HEK293T (cell line): Measurements from ENCODE around the gene FYB1.

Source experiments
- CTCF ChIA-PET: fragments of 350-600 bp; formaldehyde crosslinking; extraction: SDS; loops from one replicate; lab custom pipeline; 2021; ENCODE audit warnings: antibody characterized with exemption, inconsistent platforms; lab: Yijun Ruan, JAX
- POLR2A ChIA-PET: fragments of 350-600 bp; formaldehyde crosslinking; extraction: SDS; loops from one replicate; lab custom pipeline; 2020; ENCODE audit warnings: antibody characterized with exemption, inconsistent platforms; lab: Yijun Ruan, JAX
- DNase-seq: peaks from one replicate; pipeline ENCODE4 v3.0.0; 2012; ENCODE audit warnings: mixed read lengths; ENCODE audit errors: extremely low spot score
- ARNT ChIP-seq: fragments of 450-650 bp; IDR thresholded peaks from 2 replicates; pipeline ENCODE4 v1.6.1; 2017; ENCODE audit warnings: mild to moderate bottlenecking
- BHLHE40 ChIP-seq: fragments of 450-650 bp; IDR thresholded peaks from 2 replicates; pipeline ENCODE4 v1.6.1; 2016; ENCODE audit warnings: mild to moderate bottlenecking, moderate library complexity, borderline replicate concordance
- CTBP1 ChIP-seq: fragments of 450-650 bp; IDR thresholded peaks from 2 replicates; pipeline ENCODE4 v1.6.1; 2016; ENCODE audit warnings: borderline replicate concordance
- ELF4 ChIP-seq: fragments of 450-650 bp; IDR thresholded peaks from 2 replicates; pipeline ENCODE4 v1.6.1; 2017; ENCODE audit warnings: antibody characterized with exemption
- FOXA1 ChIP-seq: fragments of 450-650 bp; IDR thresholded peaks from 2 replicates; pipeline ENCODE4 v1.6.1; 2016; ENCODE audit warnings: mild to moderate bottlenecking
- FOXK2 ChIP-seq: fragments of 450-650 bp; IDR thresholded peaks from 2 replicates; pipeline ENCODE4 v1.6.1; 2016; ENCODE audit warnings: mild to moderate bottlenecking
- FOXM1 ChIP-seq: fragments of 450-650 bp; IDR thresholded peaks from 2 replicates; pipeline ENCODE4 v1.6.1; 2017; ENCODE audit warnings: mild to moderate bottlenecking, borderline replicate concordance
- HDGF ChIP-seq: fragments of 450-650 bp; IDR thresholded peaks from 2 replicates; pipeline ENCODE4 v1.6.1; 2017; ENCODE audit warnings: antibody characterized with exemption, borderline replicate concordance
- L3MBTL2 ChIP-seq: fragments of 450-650 bp; conservative IDR thresholded peaks from 2 replicates; pipeline ENCODE4 v1.6.1; 2016; ENCODE audit warnings: mild to moderate bottlenecking
- LEF1 ChIP-seq: fragments of 450-650 bp; IDR thresholded peaks from 2 replicates; pipeline ENCODE4 v1.6.1; 2017; ENCODE audit warnings: mild to moderate bottlenecking, borderline replicate concordance
- NFRKB ChIP-seq: fragments of 450-650 bp; IDR thresholded peaks from 2 replicates; pipeline ENCODE4 v1.6.1; 2016; ENCODE audit warnings: mild to moderate bottlenecking, moderate library complexity
- SP1 ChIP-seq: fragments of 450-650 bp; IDR thresholded peaks from 2 replicates; pipeline ENCODE4 v1.6.1; 2017
- SUZ12 ChIP-seq: fragments of 450-650 bp; IDR thresholded peaks from 2 replicates; pipeline ENCODE4 v1.6.1; 2016; ENCODE audit warnings: mild to moderate bottlenecking
- TARDBP ChIP-seq: fragments of 450-650 bp; IDR thresholded peaks from 2 replicates; pipeline ENCODE4 v1.6.1; 2016
- ZNF384 ChIP-seq: fragments of 450-650 bp; IDR thresholded peaks from 2 replicates; pipeline ENCODE4 v1.6.1; 2016
- TF ChIP-seq, protein P1 (sequence below): fragments of 450-650 bp; IDR thresholded peaks from 2 replicates; pipeline ENCODE4 v1.6.1; 2016

FYB1 gene

DNA sequence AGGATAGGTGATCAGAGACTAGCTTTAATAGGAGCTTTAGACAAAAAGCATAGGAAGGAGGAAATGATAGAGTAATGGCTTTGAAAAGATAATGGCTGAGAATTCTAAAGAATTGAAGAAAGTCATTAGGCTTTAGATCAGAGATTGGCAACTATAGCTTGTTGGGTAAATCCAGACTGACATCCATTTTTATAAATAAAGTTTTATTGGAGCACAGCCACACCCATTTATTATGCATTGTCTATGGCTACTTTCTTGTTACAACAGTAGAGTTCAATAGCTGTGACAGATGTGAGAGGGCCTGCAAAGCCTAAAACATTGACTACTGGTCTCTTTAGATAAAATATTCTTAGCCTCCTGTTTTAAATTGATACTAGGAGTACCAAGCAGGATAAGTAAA, 40.7 kb upstream of the FYB1 start:
- POLR2A ChIA-PET: no interaction called here
- TF ChIP-seq CTBP1 (no peak), FOXK2 (no peak), TARDBP (no peak)
- CTCF ChIA-PET: no interaction called here
- no peak for DNase-seq

DNA sequence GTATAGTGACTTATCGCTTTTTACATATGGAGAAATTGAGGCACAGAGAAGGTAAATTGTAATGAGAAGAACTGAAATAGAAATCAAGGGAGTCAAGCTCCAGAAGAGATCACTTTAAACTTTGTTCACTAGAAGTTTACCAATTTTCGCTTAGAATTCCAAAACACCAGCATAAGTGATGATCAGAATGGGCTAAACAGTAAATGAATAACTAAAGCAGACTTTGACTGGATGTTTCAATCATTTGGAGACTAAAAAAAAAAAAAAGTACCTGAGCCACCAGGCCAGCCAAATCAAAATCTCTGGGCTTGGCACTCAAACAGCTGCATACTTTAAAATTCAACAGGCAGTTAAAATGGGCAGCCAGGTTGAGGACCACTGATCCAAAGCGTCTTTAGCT, 38.2 kb upstream of the FYB1 start:
- TF ChIP-seq LEF1: no peak
- TF ChIP-seq ZNF384: no peak
- no peak for TF ChIP-seq SUZ12
- TF ChIP-seq FOXA1: no peak
- TF ChIP-seq CTBP1: no peak
- no peak for TF ChIP-seq BHLHE40
- DNase-seq: no peak
- POLR2A ChIA-PET: no interaction called here
- CTCF ChIA-PET: interaction anchor here (1.5 kb wide), 1 partner anchor 40 kb away, joined by 4 read pairs; no protein-coding TSS in a partner anchor

DNA sequence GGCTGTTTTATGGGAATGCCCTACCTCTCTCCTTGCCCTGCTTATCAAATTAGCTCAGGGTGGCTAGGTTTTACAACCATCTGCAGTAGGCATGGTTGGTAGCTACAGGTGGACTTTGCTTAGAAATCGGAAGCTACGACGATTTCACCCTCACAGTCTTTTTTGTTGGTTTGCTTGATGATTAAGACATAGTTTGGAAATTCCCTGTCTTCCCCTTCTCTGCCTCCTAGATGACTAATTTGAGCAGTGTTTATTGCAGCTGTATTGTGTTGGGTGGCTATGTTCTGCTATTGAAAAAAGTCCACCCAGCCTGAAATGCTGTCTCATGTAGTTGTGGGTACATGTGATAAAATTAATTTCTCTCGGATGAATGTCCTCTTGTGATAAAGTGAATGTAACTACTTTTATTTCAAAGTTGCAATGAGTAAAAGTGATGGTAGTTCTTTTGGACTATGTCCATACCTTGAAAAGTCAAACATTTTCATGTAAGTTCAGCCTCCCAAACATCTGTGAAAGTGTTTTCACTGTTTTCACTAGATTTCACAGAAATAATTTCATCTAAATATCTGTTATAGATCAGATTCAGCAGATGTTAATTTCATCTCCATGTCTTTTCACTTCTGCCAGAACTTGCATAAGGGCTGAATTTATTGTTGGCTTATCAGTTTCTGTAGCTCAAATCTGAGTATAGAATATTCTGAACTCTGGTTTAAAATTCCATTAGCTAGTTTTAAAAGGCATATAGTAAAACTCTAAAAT, 37.3 kb upstream of the FYB1 start:
- ChIA-PET CTCF (no interaction called here), POLR2A (no interaction called here)
- DNase-seq: no peak
- TF ChIP-seq BHLHE40: no peak
- TF ChIP-seq FOXK2: no peak
- no peak for TF ChIP-seq L3MBTL2
- TF ChIP-seq CTBP1: no peak
- no peak for TF ChIP-seq SUZ12
- TF ChIP-seq LEF1: no peak

DNA sequence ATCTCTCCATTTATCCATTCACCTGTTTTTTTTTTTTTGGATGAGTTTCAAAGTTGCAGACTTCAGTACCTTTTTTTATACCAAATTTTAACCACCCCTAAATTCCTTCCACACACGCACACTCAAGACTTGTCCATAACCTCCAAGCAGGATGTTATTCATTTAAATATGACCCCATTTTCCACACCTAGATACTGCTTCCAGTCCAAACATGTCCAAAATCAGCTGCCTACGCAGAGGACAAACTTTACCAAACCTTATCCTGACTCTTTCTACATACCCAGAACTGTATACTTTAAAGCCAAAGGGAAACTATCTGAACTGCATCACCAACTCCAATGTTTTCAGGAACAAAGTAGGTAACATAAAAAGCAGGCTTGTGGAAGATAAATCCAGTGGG, 36.0 kb upstream of the FYB1 start:
- TF ChIP-seq ARNT (no peak), ELF4 (no peak), LEF1 (no peak), FOXM1 (no peak), TARDBP (no peak), SP1 (no peak), NFRKB (no peak), HDGF (no peak), FOXK2 (no peak), L3MBTL2 (no peak), ZNF384 (no peak), BHLHE40 (no peak), FOXA1 (no peak)
- TF ChIP-seq, protein P1, sequence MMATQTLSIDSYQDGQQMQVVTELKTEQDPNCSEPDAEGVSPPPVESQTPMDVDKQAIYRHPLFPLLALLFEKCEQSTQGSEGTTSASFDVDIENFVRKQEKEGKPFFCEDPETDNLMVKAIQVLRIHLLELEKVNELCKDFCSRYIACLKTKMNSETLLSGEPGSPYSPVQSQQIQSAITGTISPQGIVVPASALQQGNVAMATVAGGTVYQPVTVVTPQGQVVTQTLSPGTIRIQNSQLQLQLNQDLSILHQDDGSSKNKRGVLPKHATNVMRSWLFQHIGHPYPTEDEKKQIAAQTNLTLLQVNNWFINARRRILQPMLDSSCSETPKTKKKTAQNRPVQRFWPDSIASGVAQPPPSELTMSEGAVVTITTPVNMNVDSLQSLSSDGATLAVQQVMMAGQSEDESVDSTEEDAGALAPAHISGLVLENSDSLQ: no peak
- POLR2A ChIA-PET: no interaction called here
- DNase-seq: no peak
- CTCF ChIA-PET: interaction anchor here (0.6 kb wide), 1 partner anchor 74 kb away, joined by 7 read pairs; no protein-coding TSS in a partner anchor

DNA sequence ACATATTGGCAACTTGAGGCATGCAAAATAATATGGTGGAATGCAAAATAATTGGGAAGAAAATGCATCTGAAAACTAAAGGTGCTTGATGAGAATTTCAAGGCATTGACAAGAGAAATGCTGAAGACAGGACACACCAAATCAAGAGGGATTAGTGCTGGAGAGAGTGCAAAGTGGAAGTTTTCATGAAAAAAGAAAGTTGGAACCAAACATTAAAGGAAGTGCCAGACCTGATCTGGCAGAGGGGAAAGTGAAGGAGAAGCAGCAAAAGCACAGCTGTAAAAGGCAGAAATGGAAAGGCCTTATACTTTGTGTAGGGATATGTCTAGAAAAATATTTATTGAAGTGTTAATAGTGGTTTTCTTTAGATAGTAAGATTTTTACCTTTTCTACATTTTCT, 35.3 kb upstream of the FYB1 start:
- CTCF ChIA-PET: interaction anchor here (0.6 kb wide), 1 partner anchor 75 kb away, joined by 7 read pairs; no protein-coding TSS in a partner anchor
- TF ChIP-seq ZNF384 (no peak), SUZ12 (no peak), SP1 (no peak), FOXM1 (no peak), HDGF (no peak), FOXA1 (no peak), L3MBTL2 (no peak), ELF4 (no peak)
- DNase-seq: no peak

DNA sequence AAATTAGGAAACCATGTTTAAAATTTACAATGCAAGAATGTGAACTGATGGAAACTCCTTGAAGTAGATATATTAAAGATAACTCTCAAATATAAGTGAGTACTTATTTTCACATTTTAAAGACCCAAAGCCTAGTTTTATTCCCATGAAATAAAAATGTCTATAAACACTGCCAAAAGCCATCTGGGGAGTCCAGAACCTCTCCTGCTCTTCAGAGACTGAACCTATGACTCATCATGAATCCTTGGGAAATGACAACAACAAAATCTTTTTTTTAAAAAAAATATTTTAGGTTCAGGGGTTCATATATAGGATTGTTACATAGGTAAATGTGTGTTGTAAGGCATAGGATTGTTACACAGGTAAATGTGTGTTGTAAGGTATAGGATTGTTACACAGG, 33.8 kb upstream of the FYB1 start:
- TF ChIP-seq TARDBP: no peak
- no peak for TF ChIP-seq HDGF
- no peak for TF ChIP-seq ELF4
- no peak for TF ChIP-seq ZNF384
- no peak for TF ChIP-seq FOXK2
- TF ChIP-seq NFRKB: no peak
- DNase-seq: no peak
- ChIA-PET POLR2A (no interaction called here), CTCF (no interaction called here)

More for the DNA sequence above, 35.3 kb upstream of the FYB1 start:
- POLR2A ChIA-PET: no interaction called here

DNA sequence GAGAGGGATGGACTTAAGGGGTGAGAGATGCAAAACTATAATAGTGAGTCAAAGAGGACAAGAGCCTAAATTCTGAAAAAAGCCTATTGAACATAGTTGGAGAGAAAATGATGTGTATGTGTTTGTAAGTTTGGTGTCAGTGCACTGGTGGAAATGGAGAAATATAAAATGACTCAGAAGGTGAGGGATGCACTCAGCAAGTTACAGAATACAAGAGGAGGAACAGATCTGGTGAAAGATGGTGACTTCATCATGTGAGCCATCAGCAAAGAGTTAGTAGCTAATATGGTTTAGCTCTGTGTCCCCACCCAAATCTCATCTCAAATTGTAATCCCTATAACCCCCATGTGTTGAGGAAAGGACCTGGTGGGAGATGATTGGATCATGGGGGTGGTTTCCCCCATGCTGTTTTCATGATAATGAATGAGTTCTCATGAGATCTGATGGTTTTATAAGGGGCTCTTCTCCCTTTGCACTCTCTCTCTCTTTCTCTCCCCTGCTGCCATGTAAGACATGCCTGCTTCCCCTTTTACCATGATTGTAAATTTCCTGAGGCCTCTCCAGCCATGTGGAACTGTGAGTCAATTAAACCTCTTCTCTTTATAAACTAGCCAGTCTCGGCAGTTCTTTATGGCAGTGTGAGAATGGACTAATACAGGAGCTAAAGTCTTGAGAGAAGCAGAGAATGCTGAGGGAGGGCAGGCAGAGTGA, 30.4 kb upstream of the FYB1 start:
- ChIA-PET POLR2A (no interaction called here), CTCF (interaction anchor here (0.6 kb wide), 2 partner anchors 37 to 867 kb away, joined by 3 read pairs; no protein-coding TSS in a partner anchor)
- TF ChIP-seq NFRKB (no peak), SP1 (no peak), ZNF384 (no peak), ARNT (no peak), FOXA1 (no peak), HDGF (no peak)
- DNase-seq: no peak

DNA sequence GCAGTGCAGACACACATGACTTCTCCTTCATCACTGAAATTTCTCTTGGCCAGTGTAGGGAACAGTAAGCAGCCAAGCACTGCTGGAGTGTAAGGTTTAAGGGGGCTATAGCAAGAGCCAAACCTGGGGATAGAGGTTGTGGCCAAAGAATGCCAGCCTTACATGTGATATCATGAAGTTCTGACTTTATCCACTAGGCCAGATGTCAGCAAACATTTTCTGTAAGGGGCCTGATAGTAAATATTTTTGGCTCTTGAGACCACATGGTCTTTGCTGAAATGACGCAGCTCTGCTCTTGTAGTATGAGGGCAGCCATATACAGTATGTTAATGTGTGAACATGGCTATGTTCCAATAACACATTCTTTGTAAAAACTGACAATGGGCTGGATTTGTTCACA, 29.7 kb upstream of the FYB1 start:
- CTCF ChIA-PET: no interaction called here
- POLR2A ChIA-PET: no interaction called here
- DNase-seq: no peak
- TF ChIP-seq ELF4 (no peak), FOXA1 (no peak), HDGF (no peak), ZNF384 (no peak), NFRKB (no peak), BHLHE40 (no peak), TARDBP (no peak), CTBP1 (no peak), ARNT (no peak)
